ENCODE measurements around the gene KCNK10.

- TF ChIP-seq EZH2 (IDR thresholded peaks at IDR 0.05; ENCODE audit: borderline replicate concordance, low read depth, low read length, poor library complexity, severe bottlenecking) = no peak
- TF ChIP-seq, protein P1, sequence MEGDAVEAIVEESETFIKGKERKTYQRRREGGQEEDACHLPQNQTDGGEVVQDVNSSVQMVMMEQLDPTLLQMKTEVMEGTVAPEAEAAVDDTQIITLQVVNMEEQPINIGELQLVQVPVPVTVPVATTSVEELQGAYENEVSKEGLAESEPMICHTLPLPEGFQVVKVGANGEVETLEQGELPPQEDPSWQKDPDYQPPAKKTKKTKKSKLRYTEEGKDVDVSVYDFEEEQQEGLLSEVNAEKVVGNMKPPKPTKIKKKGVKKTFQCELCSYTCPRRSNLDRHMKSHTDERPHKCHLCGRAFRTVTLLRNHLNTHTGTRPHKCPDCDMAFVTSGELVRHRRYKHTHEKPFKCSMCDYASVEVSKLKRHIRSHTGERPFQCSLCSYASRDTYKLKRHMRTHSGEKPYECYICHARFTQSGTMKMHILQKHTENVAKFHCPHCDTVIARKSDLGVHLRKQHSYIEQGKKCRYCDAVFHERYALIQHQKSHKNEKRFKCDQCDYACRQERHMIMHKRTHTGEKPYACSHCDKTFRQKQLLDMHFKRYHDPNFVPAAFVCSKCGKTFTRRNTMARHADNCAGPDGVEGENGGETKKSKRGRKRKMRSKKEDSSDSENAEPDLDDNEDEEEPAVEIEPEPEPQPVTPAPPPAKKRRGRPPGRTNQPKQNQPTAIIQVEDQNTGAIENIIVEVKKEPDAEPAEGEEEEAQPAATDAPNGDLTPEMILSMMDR (conservative IDR thresholded peaks at IDR 0.05; ENCODE audit: low read depth, low read length) = no peak
Measured at GRCh38 chr14:88199882-88200281, 123.2 kb downstream of the KCNK10 start.
